A549 (cell line): ENCODE results near the gene CERS6.

Experiments used
- CTCF ChIP-seq: fragments of >200 bp; sonication (Bioruptor Twin); formaldehyde crosslinking; IDR thresholded peaks from 3 replicates; pipeline ENCODE4 v1.5.1; 2016
- HDAC2 ChIP-seq: fragments of 200-600 bp; sonication (generic); IDR thresholded peaks from 2 replicates; pipeline ENCODE4 v1.6.1; 2016
- POLR2A ChIP-seq: IDR thresholded peaks from 2 replicates; pipeline ENCODE4 v1.6.1; 2012; ENCODE audit warnings: mild to moderate bottlenecking, low read length
- POLR2AphosphoS2 ChIP-seq: conservative IDR thresholded peaks from 2 replicates; pipeline ENCODE4 v1.6.1; 2012; ENCODE audit warnings: low read length, improper control_type of control experiment, inconsistent platforms
- ZFP36 ChIP-seq: fragments of 450-650 bp; IDR thresholded peaks from 2 replicates; pipeline ENCODE4 v1.6.1; 2014; ENCODE audit warnings: borderline replicate concordance; ENCODE audit not compliant: partially characterized antibody
- TF ChIP-seq, protein P1 (sequence below): fragments of 450-650 bp; IDR thresholded peaks from 2 replicates; pipeline ENCODE4 v1.6.1; 2014; ENCODE audit warnings: antibody characterized with exemption
- TF ChIP-seq, protein P2 (sequence below): fragments of 200-600 bp; sonication (generic); IDR thresholded peaks from 2 replicates; pipeline ENCODE4 v1.6.1; 2016; ENCODE audit warnings: antibody characterized with exemption, mild to moderate bottlenecking, moderate library complexity

- TF ChIP-seq HDAC2 (no peak), CTCF (no peak), ZFP36 (no peak), POLR2AphosphoS2 (no peak), POLR2A (no peak)
- TF ChIP-seq, protein P1, sequence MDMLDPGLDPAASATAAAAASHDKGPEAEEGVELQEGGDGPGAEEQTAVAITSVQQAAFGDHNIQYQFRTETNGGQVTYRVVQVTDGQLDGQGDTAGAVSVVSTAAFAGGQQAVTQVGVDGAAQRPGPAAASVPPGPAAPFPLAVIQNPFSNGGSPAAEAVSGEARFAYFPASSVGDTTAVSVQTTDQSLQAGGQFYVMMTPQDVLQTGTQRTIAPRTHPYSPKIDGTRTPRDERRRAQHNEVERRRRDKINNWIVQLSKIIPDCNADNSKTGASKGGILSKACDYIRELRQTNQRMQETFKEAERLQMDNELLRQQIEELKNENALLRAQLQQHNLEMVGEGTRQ = no peak
- TF ChIP-seq, protein P2, sequence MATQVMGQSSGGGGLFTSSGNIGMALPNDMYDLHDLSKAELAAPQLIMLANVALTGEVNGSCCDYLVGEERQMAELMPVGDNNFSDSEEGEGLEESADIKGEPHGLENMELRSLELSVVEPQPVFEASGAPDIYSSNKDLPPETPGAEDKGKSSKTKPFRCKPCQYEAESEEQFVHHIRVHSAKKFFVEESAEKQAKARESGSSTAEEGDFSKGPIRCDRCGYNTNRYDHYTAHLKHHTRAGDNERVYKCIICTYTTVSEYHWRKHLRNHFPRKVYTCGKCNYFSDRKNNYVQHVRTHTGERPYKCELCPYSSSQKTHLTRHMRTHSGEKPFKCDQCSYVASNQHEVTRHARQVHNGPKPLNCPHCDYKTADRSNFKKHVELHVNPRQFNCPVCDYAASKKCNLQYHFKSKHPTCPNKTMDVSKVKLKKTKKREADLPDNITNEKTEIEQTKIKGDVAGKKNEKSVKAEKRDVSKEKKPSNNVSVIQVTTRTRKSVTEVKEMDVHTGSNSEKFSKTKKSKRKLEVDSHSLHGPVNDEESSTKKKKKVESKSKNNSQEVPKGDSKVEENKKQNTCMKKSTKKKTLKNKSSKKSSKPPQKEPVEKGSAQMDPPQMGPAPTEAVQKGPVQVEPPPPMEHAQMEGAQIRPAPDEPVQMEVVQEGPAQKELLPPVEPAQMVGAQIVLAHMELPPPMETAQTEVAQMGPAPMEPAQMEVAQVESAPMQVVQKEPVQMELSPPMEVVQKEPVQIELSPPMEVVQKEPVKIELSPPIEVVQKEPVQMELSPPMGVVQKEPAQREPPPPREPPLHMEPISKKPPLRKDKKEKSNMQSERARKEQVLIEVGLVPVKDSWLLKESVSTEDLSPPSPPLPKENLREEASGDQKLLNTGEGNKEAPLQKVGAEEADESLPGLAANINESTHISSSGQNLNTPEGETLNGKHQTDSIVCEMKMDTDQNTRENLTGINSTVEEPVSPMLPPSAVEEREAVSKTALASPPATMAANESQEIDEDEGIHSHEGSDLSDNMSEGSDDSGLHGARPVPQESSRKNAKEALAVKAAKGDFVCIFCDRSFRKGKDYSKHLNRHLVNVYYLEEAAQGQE = no peak
Measured at GRCh38 chr2:168432100-168432499, 24.0 kb upstream of the CERS6 start.
